HG03520 (cell line): ENCODE measurements around the gene C6orf89.
"Not testable (repeated sequence)": the region's sequence is repeated elsewhere in the genome, so short reads cannot be mapped to it uniquely, and the experiment has no call there.

Experiments
- ATAC-seq: cut with Tn5 transposase; IDR thresholded peaks from one replicate; pipeline ENCODE4 v1.9.1; 2021; ENCODE audit warnings: mild to moderate bottlenecking, moderate library complexity; ENCODE audit not compliant: unreplicated experiment

The C6orf89 gene

DNA sequence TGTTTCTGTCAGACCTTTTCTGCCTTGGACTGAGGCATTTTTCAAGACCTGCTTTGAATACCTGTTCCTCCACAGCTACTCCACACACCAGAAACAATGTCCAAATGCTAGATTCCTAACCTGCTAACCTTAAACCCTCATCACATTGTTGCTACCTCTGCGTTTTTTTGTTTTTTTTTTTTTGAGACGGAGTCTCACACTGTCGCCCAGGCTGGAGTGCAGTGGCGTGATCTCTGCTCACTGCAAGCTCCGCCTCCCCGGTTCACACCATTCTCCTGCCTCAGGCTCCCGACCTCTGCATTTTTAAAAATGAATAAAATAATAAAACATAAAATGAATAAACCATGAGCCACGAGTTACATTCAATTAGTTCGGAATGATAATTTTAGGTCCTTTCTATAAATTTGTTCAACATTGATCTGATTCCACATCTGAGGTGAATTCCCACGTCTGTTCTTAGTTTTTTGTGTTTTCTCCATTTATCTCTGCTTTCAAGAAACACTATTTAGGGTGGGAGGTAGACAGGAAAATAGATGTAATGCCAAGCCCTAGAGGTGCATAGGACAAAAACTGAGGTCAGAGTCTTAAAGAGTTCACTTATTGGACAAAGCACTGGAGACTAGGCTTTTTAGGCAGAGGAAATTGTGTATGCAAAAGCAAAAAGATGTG is 1.3 kb downstream of the C6orf89 start:
- no peak for ATAC-seq

DNA sequence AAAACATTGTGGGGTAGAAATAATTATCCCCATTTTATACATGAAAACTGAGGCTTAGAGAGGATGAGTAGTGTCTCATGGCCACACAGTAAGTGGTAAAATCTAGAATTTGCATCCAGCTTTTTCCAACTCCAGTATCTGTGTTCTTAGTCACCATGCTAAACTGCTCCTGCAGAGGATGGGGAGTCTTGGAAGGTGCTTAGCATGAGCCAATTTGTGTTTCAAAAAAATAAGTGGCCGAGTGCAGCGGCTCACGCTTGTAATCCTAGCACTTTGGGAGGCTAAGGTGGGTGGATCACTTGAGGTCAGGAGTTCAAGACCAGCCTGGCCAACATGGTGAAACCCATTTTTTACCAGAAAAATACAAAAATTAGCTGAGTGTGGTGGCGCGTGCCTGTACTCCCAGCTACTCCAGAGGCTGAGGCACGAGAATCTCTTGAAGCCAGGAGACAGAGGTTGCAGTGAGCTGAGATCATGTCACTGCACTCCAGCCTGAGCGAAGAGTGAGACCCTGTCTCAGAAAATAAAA is 2.4 kb downstream of the C6orf89 start:
- ATAC-seq: no peak

- no peak for ATAC-seq
Measured at GRCh38 chr6:36888654-36889481, 3.1 kb downstream of the C6orf89 start.

- ATAC-seq: no peak
Measured at GRCh38 chr6:36890112-36890663, 4.4 kb downstream of the C6orf89 start.

GRCh38 chr6:36891153-36891552 is 5.4 kb downstream of the C6orf89 start:
- ATAC-seq: not testable (repeated sequence)

- no peak for ATAC-seq
Measured at GRCh38 chr6:36893976-36894932, 8.5 kb downstream of the C6orf89 start.

- ATAC-seq: no peak
Measured at GRCh38 chr6:36897609-36898008, 11.9 kb downstream of the C6orf89 start.

- no peak for ATAC-seq
Measured at GRCh38 chr6:36904114-36904513, 18.4 kb downstream of the C6orf89 start.

DNA sequence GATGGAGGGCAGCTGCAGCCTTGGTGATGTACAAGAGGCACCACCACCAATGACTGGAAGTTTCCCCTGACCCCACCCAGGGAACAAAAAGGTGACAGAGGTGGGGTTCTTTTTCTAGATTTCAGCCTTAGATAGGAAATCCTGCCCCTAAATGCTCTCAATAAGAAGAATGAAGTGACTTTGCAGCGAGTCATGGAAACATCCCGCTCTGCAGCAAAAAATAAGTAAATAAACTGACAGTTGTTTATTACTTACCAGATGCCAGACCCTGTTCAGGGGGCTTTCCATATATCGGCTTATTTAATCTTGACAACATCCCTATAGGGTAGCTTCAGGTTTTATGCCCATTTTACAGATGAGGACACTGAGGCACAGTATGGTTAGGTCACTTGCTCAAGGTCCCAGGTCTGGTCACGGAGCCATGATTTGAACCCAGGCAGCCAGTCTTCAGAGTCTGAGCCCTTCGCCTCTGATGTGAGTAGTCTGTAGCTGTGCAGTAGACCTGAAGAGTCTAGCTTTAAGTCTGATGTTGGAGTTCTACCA is 19.2 kb downstream of the C6orf89 start:
- no peak for ATAC-seq

DNA sequence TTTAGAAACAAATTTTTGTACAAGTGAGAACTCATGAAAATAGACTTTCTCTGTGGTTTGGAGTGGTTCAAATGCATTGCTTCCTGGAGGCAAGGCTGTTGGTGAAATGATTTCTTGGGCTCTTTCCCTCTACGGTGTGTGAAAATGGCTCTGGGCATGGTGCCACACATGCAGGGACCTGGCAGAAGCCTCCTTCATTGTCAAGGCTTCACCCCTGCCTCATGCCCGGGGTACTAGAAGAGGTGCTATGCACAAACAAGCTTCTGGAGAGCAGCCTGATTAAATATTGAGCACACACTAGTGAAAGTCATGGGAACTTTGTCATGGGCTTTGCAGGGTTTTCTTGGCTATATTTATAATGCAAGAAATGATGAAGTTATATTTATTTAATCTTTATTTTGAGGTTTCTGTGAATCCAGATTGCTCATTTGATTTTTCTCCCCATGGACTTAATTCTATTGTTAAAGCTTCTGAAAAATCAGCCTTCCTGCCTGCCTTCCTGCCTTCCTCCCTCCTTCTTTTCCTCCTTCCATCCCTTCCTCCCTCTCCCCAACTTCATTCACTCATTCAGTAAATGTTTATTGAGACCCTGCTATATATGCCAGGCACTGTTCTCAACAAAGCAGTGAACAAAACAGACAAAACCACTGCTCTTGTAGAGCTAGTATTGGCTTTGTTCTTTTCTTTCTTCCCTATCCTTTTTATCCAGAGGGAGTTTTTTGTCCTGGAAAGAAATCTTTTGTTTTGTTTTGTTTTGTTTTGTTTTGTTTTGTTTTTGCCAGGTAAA is 21.0 kb downstream of the C6orf89 start:
- no peak for ATAC-seq

- no peak for ATAC-seq
Measured at GRCh38 chr6:36907781-36908180, 22.0 kb downstream of the C6orf89 start.

DNA sequence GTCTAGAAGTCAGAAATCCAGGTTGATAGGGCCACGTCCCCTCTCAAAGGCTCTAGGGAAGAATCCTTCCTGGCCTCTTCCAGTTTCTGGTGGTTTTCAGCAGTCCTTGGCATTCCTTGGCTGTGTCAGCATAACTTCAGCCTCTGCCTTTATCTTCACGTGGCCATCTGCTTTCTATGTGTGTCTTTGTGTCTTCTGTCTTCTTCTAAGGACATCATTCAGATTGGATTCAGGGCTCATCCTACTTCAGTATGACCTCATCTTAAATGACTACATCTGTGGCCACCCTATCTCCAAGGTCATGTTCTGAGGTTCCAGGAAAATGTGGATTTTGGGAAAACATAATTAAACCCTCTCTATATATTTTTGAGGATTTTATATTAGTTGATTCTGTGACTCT is 23.0 kb downstream of the C6orf89 start:
- ATAC-seq: no peak

GRCh38 chr6:36912030-36912454 is 26.3 kb downstream of the C6orf89 start:
- ATAC-seq: peak; percentile 17

DNA sequence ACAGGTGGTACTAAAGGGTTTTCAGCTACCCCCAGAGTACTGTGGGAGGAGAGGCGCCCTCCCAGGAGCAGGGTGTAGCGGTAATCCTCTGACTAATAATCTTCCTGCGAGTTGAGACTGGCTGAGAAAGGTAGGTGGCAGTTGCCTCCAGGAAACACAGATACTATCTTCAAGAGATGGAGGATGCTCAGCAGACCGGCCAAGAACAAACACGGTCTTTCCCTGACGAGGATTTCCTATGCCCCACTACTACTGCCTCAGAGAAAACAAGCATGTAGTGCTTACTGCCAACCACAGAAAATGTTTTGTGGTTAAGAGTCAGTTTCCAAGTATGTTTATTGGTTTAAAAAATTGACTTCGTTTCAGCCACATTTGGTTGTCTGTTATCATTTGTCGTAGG is 26.8 kb downstream of the C6orf89 start:
- ATAC-seq: peak; percentile 79

- no peak for ATAC-seq
Measured at GRCh38 chr6:36913082-36913481, 27.3 kb downstream of the C6orf89 start.

GRCh38 chr6:36914227-36914794 is 28.6 kb downstream of the C6orf89 start:
- no peak for ATAC-seq

DNA sequence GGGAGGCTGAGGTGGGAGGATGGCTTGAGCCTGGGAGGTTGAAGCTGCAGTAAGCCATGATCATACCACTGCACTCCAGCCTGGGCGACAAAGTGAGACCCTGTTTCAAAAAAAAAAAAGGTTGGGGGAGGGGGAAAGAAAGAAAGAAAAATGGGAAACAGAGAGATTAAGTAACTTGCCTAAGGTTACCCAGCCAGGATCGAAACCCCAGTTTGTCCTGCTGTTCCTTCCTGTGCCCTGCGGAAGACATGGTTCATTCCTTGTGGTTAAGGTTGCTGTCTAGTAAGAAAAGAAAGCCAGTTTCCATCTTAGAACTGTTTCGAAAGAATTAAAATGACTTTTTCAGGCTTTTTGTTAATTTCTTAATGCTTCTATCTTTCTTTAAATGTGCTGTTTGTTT is 29.8 kb downstream of the C6orf89 start:
- no peak for ATAC-seq

DNA sequence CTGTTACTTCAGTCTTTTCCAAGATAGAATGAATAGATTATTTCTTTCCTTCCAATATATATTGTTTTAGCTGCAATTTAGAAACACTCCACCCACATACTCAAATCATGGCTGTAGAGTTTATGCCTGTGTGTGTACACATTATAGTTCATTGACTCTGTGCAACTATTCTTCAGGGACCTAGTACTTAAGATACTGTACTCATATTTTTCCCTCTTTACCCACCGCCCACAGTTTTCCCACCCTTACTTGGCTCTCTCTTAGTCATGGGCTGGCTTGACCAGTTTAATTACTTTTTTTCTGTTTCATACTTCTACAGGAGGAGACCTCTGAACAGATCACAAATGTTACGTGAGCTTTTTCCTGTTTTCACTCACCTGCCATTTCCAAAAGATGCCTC is 30.4 kb downstream of the C6orf89 start:
- no peak for ATAC-seq

DNA sequence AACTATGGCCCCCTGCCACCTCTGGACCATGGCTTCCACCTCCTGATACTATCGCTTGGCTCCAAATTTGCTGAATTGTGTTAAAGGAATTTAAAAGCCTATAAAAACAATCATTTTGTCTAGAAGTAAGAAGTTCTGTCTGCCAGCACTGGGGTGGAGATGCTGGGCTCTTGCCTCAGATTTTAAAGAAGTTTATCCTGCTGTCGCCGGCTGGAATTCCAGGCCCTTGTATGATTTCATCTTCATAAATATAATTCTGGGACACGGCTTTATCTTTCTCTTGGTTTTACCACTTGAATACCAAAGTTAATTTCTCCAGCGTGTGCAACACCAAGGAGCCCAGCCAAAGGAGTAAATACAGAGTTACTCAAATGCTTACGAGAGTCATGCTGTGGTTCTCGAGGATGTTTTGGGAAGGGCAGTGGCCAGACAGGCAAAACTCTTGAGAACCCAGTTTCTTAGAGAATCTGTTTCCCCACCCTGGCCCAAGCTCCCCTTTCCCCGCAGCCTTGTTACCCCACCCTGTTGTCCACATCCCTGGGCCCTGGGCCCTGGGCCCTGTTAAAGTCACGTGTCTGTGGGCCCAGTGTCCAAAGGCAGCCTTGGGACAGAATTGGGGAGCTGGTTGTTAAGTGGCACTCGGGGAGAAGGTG is 31.9 kb downstream of the C6orf89 start:
- no peak for ATAC-seq
